Measurements from ENCODE around the gene PPM1N.

The PPM1N gene

GRCh38 chr19:45489216-45489855 is 8.9 kb upstream of the PPM1N start:
- Histone ChIP-seq H3K27me3 (no peaks in the 10 kb centered on the region), H3K4me1 (peaks cover 0 to 22% (median 9%) of the 10 kb centered on the region in 4 donors), H3K4me3 (no peak overlapping the region), H3K36me3 (no peaks in the 10 kb centered on the region), H3K27ac (no peak overlapping the region), H3K9me3 (no peaks in the 10 kb centered on the region)
- no peak for TF ChIP-seq CTCF (IDR thresholded peaks at IDR 0.05)
- intact Hi-C loops (cut with DNase I; ENCODE audit: low total_unique reads): no loop called here
- no peak for DNase-seq

- Histone ChIP-seq H3K9me3 (no peaks in the 10 kb centered on the region), H3K4me3 (peak overlapping the region; percentile 57 to 66), H3K4me1 (peaks cover 0 to 29% (median 15%) of the 10 kb centered on the region in 4 donors), H3K27ac (peak overlapping the region in 1 of 2 donors; percentile 68), H3K27me3 (peaks cover 0 to 8% of the 10 kb centered on the region in 2 donors), H3K36me3 (no peaks in the 10 kb centered on the region)
- TF ChIP-seq CTCF (IDR thresholded peaks at IDR 0.05): no peak
- intact Hi-C loops (cut with DNase I; ENCODE audit: low total_unique reads): no loop called here
- no peak for DNase-seq
These were observed 6.1 kb upstream of the PPM1N start for GRCh38 chr19:45492137-45492626.

- TF ChIP-seq CTCF (IDR thresholded peaks at IDR 0.05): no peak
- peak; percentile 59 to 79 for DNase-seq
- Histone ChIP-seq H3K27ac (peak overlapping the region; percentile 58 to 68), H3K9me3 (no peaks in the 10 kb centered on the region), H3K36me3 (no peaks in the 10 kb centered on the region), H3K27me3 (peaks cover 0 to 12% of the 10 kb centered on the region in 2 donors), H3K4me3 (peak overlapping the region; percentile 57 to 66), H3K4me1 (peaks cover 0 to 35% (median 18%) of the 10 kb centered on the region in 4 donors)
- intact Hi-C loops (cut with DNase I; ENCODE audit: low total_unique reads): no loop called here
These were observed 5.4 kb upstream of the PPM1N start for GRCh38 chr19:45492627-45493470.

GRCh38 chr19:45494261-45494916 is 3.9 kb upstream of the PPM1N start:
- DNase-seq: no peak
- Histone ChIP-seq H3K27me3 (peaks cover 0 to 27% of the 10 kb centered on the region in 2 donors), H3K9me3 (no peaks in the 10 kb centered on the region), H3K4me1 (peaks cover 0 to 51% (median 31%) of the 10 kb centered on the region in 4 donors), H3K4me3 (no peak overlapping the region), H3K27ac (no peak overlapping the region), H3K36me3 (no peaks in the 10 kb centered on the region)
- intact Hi-C loops (cut with DNase I; ENCODE audit: low total_unique reads): no loop called here
- no peak for TF ChIP-seq CTCF (IDR thresholded peaks at IDR 0.05)

- H3K4me3 ChIP-seq: no peak overlapping the region
- DNase-seq: no peak
- H3K36me3 ChIP-seq: no peaks in the 10 kb centered on the region
- no peaks in the 10 kb centered on the region for H3K9me3 ChIP-seq
- H3K27me3 ChIP-seq: peaks cover 0 to 35% of the 10 kb centered on the region in 2 donors
- no peak for TF ChIP-seq CTCF (IDR thresholded peaks at IDR 0.05)
- no peak overlapping the region for H3K27ac ChIP-seq
- intact Hi-C loops (cut with DNase I; ENCODE audit: low total_unique reads): no loop called here
- H3K4me1 ChIP-seq: peaks cover 0 to 52% (median 32%) of the 10 kb centered on the region in 4 donors
These were observed 3.1 kb upstream of the PPM1N start for GRCh38 chr19:45495178-45495577.

All from tibial artery (tissue), 4 donors.